Adrenal gland (tissue), 12 donors: Measurements from ENCODE around the gene ZFHX3. TPM values are rescaled to one million over a fixed set of nuclear protein-coding genes. Genes with fewer than 3 reads are reported as not detected.

Experiments
- DNase-seq, 7 donors: peaks; one replicate each; pipeline ENCODE4 v3.0.0-alpha.2; 2019 to 2020
- H3K27ac ChIP-seq, 5 donors: fragments of 200-600 bp; sonication (generic) in 4 of 5; 1 replicate in 3 of 5; 2 replicates in 2 of 5; pipeline versions ENCODE4 v1.5.1 to v1.8.0; 2016 to 2020; ENCODE audit warnings: mild to moderate bottlenecking in 1 of 5
- H3K27me3 ChIP-seq: fragments of 200-600 bp; 2 replicates; pipeline ENCODE4 v1.8.0; 2021
- H3K36me3 ChIP-seq, 2 donors: fragments of 200-600 bp; replicated peaks in 1 of 2; 1 replicate in 1 of 2; 2 replicates in 1 of 2; pipeline versions ENCODE4 v1.5.1 to v1.8.0; 2018 to 2022
- H3K4me1 ChIP-seq, 2 donors: fragments of 200-600 bp; replicated peaks in 1 of 2; 1 replicate in 1 of 2; 2 replicates in 1 of 2; pipeline versions ENCODE4 v1.5.1 to v1.8.0; 2018 to 2021
- H3K4me3 ChIP-seq, 4 donors: fragments of 200-600 bp; sonication (generic) in 3 of 4; one replicate each; pipeline ENCODE4 v1.5.1; 2016 to 2018
- H3K9me3 ChIP-seq, 3 donors: fragments of 200-600 bp; sonication (generic) in 1 of 3; replicated peaks in 1 of 3; 1 replicate in 2 of 3; 2 replicates in 1 of 3; pipeline versions ENCODE4 v1.5.1 to v1.8.0; 2016 to 2021
- CTCF ChIP-seq, 6 experiments: fragments of 450-650 bp in 4 of 6; fragments of 200-600 bp in 2 of 6; sonication (generic) in 1 of 6; IDR thresholded peaks; 1 replicate in 5 of 6; 2 replicates in 1 of 6; pipeline versions ENCODE4 v1.5.1 to v1.8.0; 2016 to 2021; ENCODE audit warnings: antibody characterized with exemption in 6 of 6, mild to moderate bottlenecking in 2 of 6, moderate library complexity in 1 of 6
- POLR2A ChIP-seq, 2 donors: fragments of 450-650 bp; IDR thresholded peaks; one replicate each; pipeline ENCODE4 v1.6.1; 2017; ENCODE audit warnings: antibody characterized with exemption in 2 of 2, mild to moderate bottlenecking in 2 of 2, moderate library complexity in 1 of 2
- WGBS, 4 donors: extraction: QIAGEN DNeasy Blood & Tissue Kit in 2 of 4; methylation state at CpG; one replicate each; pipeline versions ENCODE4 v1.1.5 to v1.1.7; 2013 to 2017; 5-methylcytosine and 5-hydroxymethylcytosine counted together
- intact Hi-C, 2 donors: fragments of 100-400 bp; cut with DNase I; formaldehyde crosslinking; loops; one replicate each; pipeline versions ENCODE4 v1.14.1 to v1.15.0; 2022 to 2023
- polyA plus RNA-seq, 3 donors: library from polyadenylated mRNA; stranded (reverse); fragments of 200-250 nt in 2 of 3; fragments of 350-450 nt in 1 of 3; fragmentation: Illumina TruSeq in 1 of 3; extraction: RNeasy Lipid Tissue Mini Kit (QIAGEN cat#74804) in 1 of 3; gene quantifications; one replicate each; pipeline ENCODE4 v1.2.3, GENCODE V29; 2013 to 2014
- total RNA-seq, 9 donors: library from RNA; depleted of rRNA in 4 of 9; stranded (reverse); fragments of >200 nt in 4 of 9; fragments of 120-200 nt in 1 of 9; fragmentation: NEBNext Ultra II Directional in 1 of 9; extraction: Animal tissue kit (Norgen Biotek cat#: 25700) in 1 of 9; gene quantifications; one replicate each; pipeline versions ENCODE4 v1.1.0 to v1.2.4, GENCODE V29; 2013 to 2023
- donor health status: healthy with polysubstance abuse.
- donor health status: Bipolar disorder and iron deficiency.
- donor health status: DM: yes; HTN: yes; CAD: no.
- donor health status: DM: no; HTN: no; CAD: no.
- donor health status: DM: no; HTN: no; CAD: no.
- donor health status: DM: yes; HTN: yes; CAD: no.

ZFHX3 gene
- total and polyA plus RNA-seq, 12 donors = 2.4 to 31.6 (median 19.3) TPM

- peak; percentile 75 to 85 (median 78) for DNase-seq
- TF ChIP-seq POLR2A (IDR thresholded peaks at IDR 0.05) (peak in 1 of 2 donors; percentile 25), CTCF (IDR thresholded peaks at IDR 0.05) (no peak)
- H3K27me3 ChIP-seq = no peaks in the 10 kb centered on the region
- WGBS, 4 donors = 5 to 9% (median 6%) methylated on average over 10 to 17 of the region's 17 CpGs
- no peaks in the 10 kb centered on the region for H3K9me3 ChIP-seq
- intact Hi-C loops = no loop called here
- peak overlapping the region in 4 of 5 donors; percentile 47 to 79 (median 75) for H3K27ac ChIP-seq
- H3K4me3 ChIP-seq = peak overlapping the region in 1 of 4 donors; percentile 48
- peaks cover 26 to 48% of the 10 kb centered on the region in 2 donors for H3K4me1 ChIP-seq
- no peaks in the 10 kb centered on the region for H3K36me3 ChIP-seq
These were observed 23.4 kb upstream of the ZFHX3 start for GRCh38 chr16:73071131-73071940.

- TF ChIP-seq CTCF (IDR thresholded peaks at IDR 0.05) = no peak
- TF ChIP-seq POLR2A (IDR thresholded peaks at IDR 0.05) = no peak
- intact Hi-C loops = loop anchor here (10.0 kb wide), 1 partner anchor 105 kb away; no protein-coding TSS in a partner anchor
- Histone ChIP-seq H3K27ac (peak overlapping the region in 3 of 5 donors; percentile 79 to 97 (median 89)), H3K4me1 (peaks cover 31 to 56% of the 10 kb centered on the region in 2 donors), H3K9me3 (no peaks in the 10 kb centered on the region), H3K4me3 (no peak overlapping the region), H3K36me3 (no peaks in the 10 kb centered on the region), H3K27me3 (no peaks in the 10 kb centered on the region)
- 91 to 98% (median 94%) methylated on average over 5 of the region's 5 CpGs for WGBS, 4 donors
- DNase-seq = peak in 1 of 7 donors; percentile 44
These were observed 21.8 kb upstream of the ZFHX3 start for GRCh38 chr16:73069581-73070262.

- intact Hi-C loops = loop anchor here (10.0 kb wide), 1 partner anchor 106 kb away; no protein-coding TSS in a partner anchor
- no peak overlapping the region for H3K4me3 ChIP-seq
- TF ChIP-seq POLR2A (IDR thresholded peaks at IDR 0.05) (peak in 1 of 2 donors; percentile 57), CTCF (IDR thresholded peaks at IDR 0.05) (peak in 1 of 6 experiments; percentile 18)
- H3K36me3 ChIP-seq = no peaks in the 10 kb centered on the region
- no peaks in the 10 kb centered on the region for H3K27me3 ChIP-seq
- WGBS, 4 donors = 69 to 77% (median 72%) methylated on average over 8 to 12 of the region's 12 CpGs
- H3K4me1 ChIP-seq = peaks cover 31 to 57% of the 10 kb centered on the region in 2 donors
- peak overlapping the region; percentile 55 to 97 (median 79) for H3K27ac ChIP-seq
- peak in 6 of 7 donors; percentile 52 to 77 (median 60) for DNase-seq
- no peaks in the 10 kb centered on the region for H3K9me3 ChIP-seq
These were observed 20.8 kb upstream of the ZFHX3 start for GRCh38 chr16:73068541-73069401.
